K562 (cell line): Measurements from ENCODE around the gene PTGER3. TPM values are rescaled to one million over a fixed set of nuclear protein-coding genes. Genes with fewer than 3 reads are reported as not detected.
A peak's percentile ranks its signal among the peaks of the same experiment; 100 is the strongest.

ENCODE experiments used
- BDP1 ChIP-seq: IDR thresholded peaks from 3 replicates; pipeline ENCODE4 v1.6.1; 2011; ENCODE audit not compliant: insufficient read length, insufficient read depth
- FOS ChIP-seq: IDR thresholded peaks from 3 replicates; pipeline ENCODE4 v1.6.1; 2011; ENCODE audit not compliant: insufficient read length; ENCODE audit errors: extremely low read depth
- FOXA1 ChIP-seq: fragments of 450-650 bp; IDR thresholded peaks from 2 replicates; pipeline ENCODE4 v1.6.1; 2016; ENCODE audit warnings: mild to moderate bottlenecking, borderline replicate concordance
- FOXA3 ChIP-seq, 2 experiments: fragments of 450-650 bp in 1 of 2; sonication (generic) in 1 of 2; formaldehyde crosslinking; IDR thresholded peaks in 1 of 2; conservative IDR thresholded peaks in 1 of 2; 2 replicates each; pipeline versions ENCODE4 v1.4.0 to v1.8.0; 2020 to 2022; ENCODE audit warnings: mild to moderate bottlenecking in 2 of 2, missing genetic modification reagents in 1 of 2
- FOXJ2 ChIP-seq: fragments of 200-800 bp; sonication (Bioruptor generic); IDR thresholded peaks from 2 replicates; pipeline ENCODE4 v1.6.1; 2016; ENCODE audit warnings: missing genetic modification characterization, missing compliant biosample characterization
- HEY1 ChIP-seq: fragments of 250-450 bp; sonication (Bioruptor Pico); IDR thresholded peaks from 2 replicates; pipeline ENCODE4 v1.5.0; 2020; ENCODE audit warnings: mild to moderate bottlenecking, moderate library complexity, borderline replicate concordance
- HNRNPUL1 ChIP-seq: fragments of 200-400 bp; formaldehyde crosslinking; IDR thresholded peaks from 2 replicates; pipeline ENCODE4 v1.6.1; 2017; ENCODE audit warnings: low read length
- KAT2B ChIP-seq: IDR thresholded peaks from one replicate; pipeline ENCODE4 v1.6.1; 2012; ENCODE audit warnings: low read depth, mild to moderate bottlenecking, control low read depth, inconsistent platforms, low read length, moderate library complexity
- NCOA2 ChIP-seq, 2 experiments: fragments of 450-650 bp; IDR thresholded peaks; 2 replicates each; pipeline ENCODE4 v1.6.1; 2018; ENCODE audit warnings: mild to moderate bottlenecking in 2 of 2, moderate library complexity in 1 of 2; ENCODE audit not compliant: partially characterized antibody in 2 of 2
- NCOA4 ChIP-seq: fragments of 450-650 bp; IDR thresholded peaks from 2 replicates; pipeline ENCODE4 v1.6.1; 2018; ENCODE audit warnings: mild to moderate bottlenecking; ENCODE audit not compliant: partially characterized antibody
- POLR2G ChIP-seq: fragments of 200-400 bp; formaldehyde crosslinking; IDR thresholded peaks from 2 replicates; pipeline ENCODE4 v1.6.1; 2017; ENCODE audit warnings: low read depth, mild to moderate bottlenecking, antibody characterized with exemption, low read length, moderate library complexity
- POLR2H ChIP-seq: IDR thresholded peaks from 2 replicates; pipeline ENCODE4 v1.6.1; 2016; ENCODE audit warnings: missing genetic modification characterization, low read depth, mild to moderate bottlenecking, control low read depth, missing compliant biosample characterization, moderate library complexity
- SMAD3 ChIP-seq: fragments of 450-650 bp; formaldehyde crosslinking; conservative IDR thresholded peaks from 2 replicates; pipeline ENCODE4 v1.4.0; 2020; ENCODE audit warnings: mild to moderate bottlenecking
- SPI1 ChIP-seq: IDR thresholded peaks from 2 replicates; pipeline ENCODE4 v1.6.1; 2011; ENCODE audit warnings: low read depth, low read length, control low read depth, borderline replicate concordance
- TOE1 ChIP-seq, 2 experiments: fragments of 450-650 bp in 1 of 2; sonication (generic) in 1 of 2; formaldehyde crosslinking in 1 of 2; IDR thresholded peaks; 2 replicates each; pipeline versions ENCODE4 v1.7.1 to v1.8.0; 2016 to 2022; ENCODE audit warnings: borderline replicate concordance in 2 of 2, mild to moderate bottlenecking in 2 of 2, antibody characterized with exemption in 1 of 2, inconsistent platforms in 1 of 2, low read depth in 1 of 2, missing genetic modification reagents in 1 of 2, moderate library complexity in 1 of 2
- U2AF1 ChIP-seq: fragments of 200-400 bp; formaldehyde crosslinking; optimal IDR thresholded peaks from 2 replicates; pipeline ENCODE3; 2017; ENCODE audit warnings: mild to moderate bottlenecking, low read depth, low read length, moderate library complexity
- ZNF518B ChIP-seq: fragments of 250-450 bp; sonication (Bioruptor Pico); IDR thresholded peaks from 2 replicates; pipeline ENCODE4 v1.5.0; 2021; ENCODE audit warnings: mild to moderate bottlenecking, moderate library complexity
- ZNF764 ChIP-seq: fragments of 250-450 bp; sonication (Bioruptor Pico); IDR thresholded peaks from 2 replicates; pipeline ENCODE4 v1.4.0; 2020; ENCODE audit warnings: low read depth, mild to moderate bottlenecking, moderate library complexity
- ZNF830 ChIP-seq: fragments of 250-450 bp; sonication (Bioruptor Pico); IDR thresholded peaks from 2 replicates; pipeline ENCODE4 v1.5.0; 2021; ENCODE audit warnings: mild to moderate bottlenecking
- polyA plus RNA-seq, 8 experiments: library from polyadenylated mRNA; depleted of rRNA in 4 of 8; stranded (reverse) in 5 of 8; unstranded in 3 of 8; fragments of >200 nt; fragmentation: Nextera tagmentation in 2 of 8; fragmentation: Illumina TruSeq in 1 of 8; extraction: Ambion mirVana in 2 of 8; extraction: Trizol in 1 of 8; gene quantifications; 2 replicates each; pipeline versions ENCODE4 v1.2.1 to v1.2.3, GENCODE V29; 2011 to 2014; ENCODE audit warnings: inconsistent platforms in 1 of 8, missing spikeins in 1 of 8
- total RNA-seq, 7 experiments: library from RNA; depleted of rRNA in 6 of 7; stranded (reverse); fragments of >200 nt in 6 of 7; fragmentation: Illumina TruSeq in 2 of 7; extraction: Trizol in 2 of 7; gene quantifications; 2 replicates each; pipeline versions ENCODE4 v1.2.1 to v1.2.3, GENCODE V29; 2011 to 2021; ENCODE audit warnings: low replicate concordance in 1 of 7
- TF ChIP-seq, protein P1 (sequence below), 2 experiments: IDR thresholded peaks; 2 replicates each; pipeline ENCODE4 v1.6.1; 2012; ENCODE audit warnings: improper control_type of control experiment in 2 of 2, low read depth in 2 of 2, low read length in 2 of 2, borderline replicate concordance in 1 of 2
- TF ChIP-seq, protein P2 (sequence below), 2 experiments: fragments of 450-650 bp; conservative IDR thresholded peaks; 2 replicates each; pipeline ENCODE4 v1.6.1; 2017; ENCODE audit warnings: mild to moderate bottlenecking in 2 of 2, moderate library complexity in 2 of 2

Gene PTGER3
- total and polyA plus RNA-seq, 9 of the 15 experiments (the other 6 are each of a cell fraction or from before 2014, with no cell fraction given): 3.8 to 28.5 (median 14.2) TPM

DNA sequence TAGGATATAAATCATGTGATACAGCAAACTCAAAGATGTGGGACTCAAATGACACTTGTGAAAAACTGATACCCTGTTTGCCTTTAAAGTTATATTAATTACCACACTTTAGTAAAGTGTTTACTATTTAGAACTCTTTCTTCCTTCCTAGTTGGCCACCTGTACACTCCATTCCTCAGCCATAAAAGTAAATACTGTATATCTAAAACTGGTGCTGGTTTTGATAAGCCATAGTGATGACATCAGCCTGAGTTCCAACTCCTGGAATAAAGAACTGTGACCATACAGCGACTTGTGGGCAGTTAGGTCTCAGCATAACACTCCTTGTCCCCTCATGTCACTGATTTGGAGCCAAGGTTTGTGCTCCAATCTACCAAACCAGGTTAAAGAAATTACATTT, 2.8 kb downstream of the PTGER3 start (continued):
- TF ChIP-seq, protein P1, sequence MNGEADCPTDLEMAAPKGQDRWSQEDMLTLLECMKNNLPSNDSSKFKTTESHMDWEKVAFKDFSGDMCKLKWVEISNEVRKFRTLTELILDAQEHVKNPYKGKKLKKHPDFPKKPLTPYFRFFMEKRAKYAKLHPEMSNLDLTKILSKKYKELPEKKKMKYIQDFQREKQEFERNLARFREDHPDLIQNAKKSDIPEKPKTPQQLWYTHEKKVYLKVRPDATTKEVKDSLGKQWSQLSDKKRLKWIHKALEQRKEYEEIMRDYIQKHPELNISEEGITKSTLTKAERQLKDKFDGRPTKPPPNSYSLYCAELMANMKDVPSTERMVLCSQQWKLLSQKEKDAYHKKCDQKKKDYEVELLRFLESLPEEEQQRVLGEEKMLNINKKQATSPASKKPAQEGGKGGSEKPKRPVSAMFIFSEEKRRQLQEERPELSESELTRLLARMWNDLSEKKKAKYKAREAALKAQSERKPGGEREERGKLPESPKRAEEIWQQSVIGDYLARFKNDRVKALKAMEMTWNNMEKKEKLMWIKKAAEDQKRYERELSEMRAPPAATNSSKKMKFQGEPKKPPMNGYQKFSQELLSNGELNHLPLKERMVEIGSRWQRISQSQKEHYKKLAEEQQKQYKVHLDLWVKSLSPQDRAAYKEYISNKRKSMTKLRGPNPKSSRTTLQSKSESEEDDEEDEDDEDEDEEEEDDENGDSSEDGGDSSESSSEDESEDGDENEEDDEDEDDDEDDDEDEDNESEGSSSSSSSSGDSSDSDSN (IDR thresholded peaks at IDR 0.05; ENCODE audit: borderline replicate concordance in 1 of 2, low read depth in 2 of 2, low read length in 2 of 2): no peak
- TF ChIP-seq FOS (no peak), HEY1 (no peak), NCOA4 (no peak), KAT2B (no peak), TOE1 (IDR thresholded peaks at IDR 0.05; ENCODE audit: borderline replicate concordance) (peak; percentile 39; the same call in 1 of the 2 replicates), TOE1 (CRISPR knock-in tag; IDR thresholded peaks at IDR 0.05; ENCODE audit: borderline replicate concordance, low read depth) (no peak), U2AF1 (no peak), SMAD3 (CRISPR knock-in tag) (no peak), FOXA3 (CRISPR knock-in tag; conservative IDR thresholded peaks at IDR 0.05 in 1 of 2, IDR thresholded peaks at IDR 0.05 in 1 of 2) (0 out of 4 replicates have a peak, but pooled peaks of 1 of the 2 experiments have one; percentile 33), SPI1 (no peak), NCOA2 (IDR thresholded peaks at IDR 0.05; ENCODE audit: partially characterized antibody in 2 of 2) (no peak), HNRNPUL1 (no peak), FOXA1 (no peak), POLR2G (no peak), BDP1 (no peak), ZNF518B (no peak), ZNF830 (CRISPR knock-in tag) (no peak), POLR2H (0 out of 2 replicates have a peak, but pooled peaks have one; percentile 15), FOXJ2 (tag) (no peak), ZNF764 (CRISPR knock-in tag) (no peak)
- TF ChIP-seq, protein P2, sequence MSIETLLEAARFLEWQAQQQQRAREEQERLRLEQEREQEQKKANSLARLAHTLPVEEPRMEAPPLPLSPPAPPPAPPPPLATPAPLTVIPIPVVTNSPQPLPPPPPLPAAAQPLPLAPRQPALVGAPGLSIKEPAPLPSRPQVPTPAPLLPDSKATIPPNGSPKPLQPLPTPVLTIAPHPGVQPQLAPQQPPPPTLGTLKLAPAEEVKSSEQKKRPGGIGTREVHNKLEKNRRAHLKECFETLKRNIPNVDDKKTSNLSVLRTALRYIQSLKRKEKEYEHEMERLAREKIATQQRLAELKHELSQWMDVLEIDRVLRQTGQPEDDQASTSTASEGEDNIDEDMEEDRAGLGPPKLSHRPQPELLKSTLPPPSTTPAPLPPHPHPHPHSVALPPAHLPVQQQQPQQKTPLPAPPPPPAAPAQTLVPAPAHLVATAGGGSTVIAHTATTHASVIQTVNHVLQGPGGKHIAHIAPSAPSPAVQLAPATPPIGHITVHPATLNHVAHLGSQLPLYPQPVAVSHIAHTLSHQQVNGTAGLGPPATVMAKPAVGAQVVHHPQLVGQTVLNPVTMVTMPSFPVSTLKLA (conservative IDR thresholded peaks at IDR 0.05): 0 out of 4 replicates have a peak, but pooled peaks of 1 of the 2 experiments have one; percentile 19
